HG03439 (cell line): ENCODE results near the gene LARP1.
"Not testable (repeated sequence)": the region's sequence is repeated elsewhere in the genome, so short reads cannot be mapped to it uniquely, and the experiment has no call there.

Experiments
- ATAC-seq: cut with Tn5 transposase; IDR thresholded peaks from one replicate; pipeline ENCODE4 v1.9.1; 2021; ENCODE audit warnings: mild to moderate bottlenecking, moderate library complexity; ENCODE audit not compliant: unreplicated experiment

The LARP1 gene

GRCh38 chr5:154820383-154820782, 65.2 kb downstream of the LARP1 start:
- no peak for ATAC-seq

- ATAC-seq: not testable (repeated sequence)
These were observed 67.7 kb downstream of the LARP1 start for GRCh38 chr5:154822896-154823295.

- ATAC-seq: no peak
These were observed 68.4 kb downstream of the LARP1 start for GRCh38 chr5:154823605-154824004.

- ATAC-seq: no peak
These were observed 68.9 kb downstream of the LARP1 start for GRCh38 chr5:154824070-154824469.

GRCh38 chr5:154829181-154829588, 74.0 kb downstream of the LARP1 start:
- ATAC-seq: no peak

GRCh38 chr5:154829589-154830218, 74.5 kb downstream of the LARP1 start:
- no peak for ATAC-seq

- no peak for ATAC-seq
These were observed 75.0 kb downstream of the LARP1 start for GRCh38 chr5:154830219-154830595.

- no peak for ATAC-seq
These were observed 75.4 kb downstream of the LARP1 start for GRCh38 chr5:154830596-154830995.

GRCh38 chr5:154831451-154831850, 76.3 kb downstream of the LARP1 start:
- no peak for ATAC-seq

GRCh38 chr5:154832804-154833203, 77.6 kb downstream of the LARP1 start:
- ATAC-seq: not testable (repeated sequence)

- ATAC-seq: no peak
These were observed 78.9 kb downstream of the LARP1 start for GRCh38 chr5:154834053-154834452.

GRCh38 chr5:154835701-154836052, 80.5 kb downstream of the LARP1 start:
- not testable (repeated sequence) for ATAC-seq

GRCh38 chr5:154836225-154836624, 81.0 kb downstream of the LARP1 start:
- ATAC-seq: no peak

- no peak for ATAC-seq
These were observed 82.1 kb downstream of the LARP1 start for GRCh38 chr5:154837009-154837901.

- ATAC-seq: no peak
These were observed 85.5 kb downstream of the LARP1 start for GRCh38 chr5:154840435-154841272.

GRCh38 chr5:154841273-154841661, 86.1 kb downstream of the LARP1 start:
- ATAC-seq: no peak

- ATAC-seq: no peak
These were observed 87.7 kb downstream of the LARP1 start for GRCh38 chr5:154842689-154843530.

- no peak for ATAC-seq
These were observed 89.6 kb downstream of the LARP1 start for GRCh38 chr5:154844809-154845208.

- ATAC-seq: no peak
These were observed 94.1 kb downstream of the LARP1 start for GRCh38 chr5:154849264-154849785.

GRCh38 chr5:154849791-154850201, 94.6 kb downstream of the LARP1 start:
- no peak for ATAC-seq
